K562 (cell line): ENCODE results near the gene UBE3D. TPM values are rescaled to one million over a fixed set of nuclear protein-coding genes. Genes with fewer than 3 reads are reported as not detected.

Source experiments
- ATAC-seq: fragments of 200-7000 bp; cut with Tn5 transposase; 3 replicates; pipeline ENCODE4 v1.9.1; 2020; ENCODE audit warnings: moderate library complexity
- BruUV-seq: library from RNA; stranded (reverse); fragments of 400-500 nt; replicated peaks from 2 replicates; lab custom pipeline; 2021; lab: Mats Ljungman, UMichigan
- CTCF ChIA-PET: fragments of 300-600 bp; formaldehyde crosslinking; extraction: SDS; loops from one replicate; lab custom pipeline; 2021; ENCODE audit warnings: low intra/inter-chr PET ratio; lab: Yijun Ruan, JAX
- POLR2A ChIA-PET: fragments of 300-600, 350-650 bp; sonication (Branson Sonifier 250); formaldehyde crosslinking; extraction: SDS; loops from one replicate; lab custom pipeline; 2021; ENCODE audit warnings: antibody characterized with exemption, inconsistent platforms; lab: Yijun Ruan, JAX
- DNase-seq, 4 experiments: peaks; one replicate each; pipeline versions ENCODE4 v3.0.0 to v3.0.0-alpha.2; 2011 to 2018; ENCODE audit warnings: low spot score in 3 of 4, mixed read lengths in 3 of 4; ENCODE audit errors: extremely low read depth in 1 of 4
- FAIRE-seq: peaks from 2 replicates; lab custom pipeline; 2011; peaks lifted over from hg19 to GRCh38; lab: Jason Lieb, UNC
- H2AFZ ChIP-seq: 2 replicates; pipeline ENCODE4 v1.6.0; 2011; ENCODE audit warnings: low read depth, low read length, control low read depth, inconsistent platforms
- H3K27ac ChIP-seq: fragments of 200-600 bp; 3 replicates; pipeline ENCODE4 v1.8.0; 2011; ENCODE audit warnings: low read depth, mild to moderate bottlenecking, control low read depth, inconsistent platforms, low read length, moderate library complexity, mixed read lengths; ENCODE audit errors: extremely low read depth
- H3K27me3 ChIP-seq, 2 experiments: fragments of 300-600 bp in 1 of 2; 2 replicates in 1 of 2; 3 replicates in 1 of 2; pipeline versions ENCODE4 v1.6.0 to v1.8.0; 2011; ENCODE audit warnings: inconsistent platforms in 2 of 2, low read length in 2 of 2, mild to moderate bottlenecking in 1 of 2, mixed read lengths in 1 of 2, moderate library complexity in 1 of 2; ENCODE audit not compliant: control insufficient read depth in 2 of 2, insufficient read depth in 2 of 2
- H3K36me3 ChIP-seq: fragments of 300-600 bp; 3 replicates; pipeline ENCODE4 v1.8.0; 2011; ENCODE audit warnings: mild to moderate bottlenecking, low read length, inconsistent platforms; ENCODE audit not compliant: control insufficient read depth, insufficient read depth
- H3K4me1 ChIP-seq, 2 experiments: fragments of 200-600 bp in 1 of 2; replicated peaks in 1 of 2; 2 replicates in 1 of 2; 3 replicates in 1 of 2; pipeline versions ENCODE4 v1.5.1 to v1.8.0; 2011; ENCODE audit warnings: inconsistent platforms in 2 of 2, low read length in 2 of 2, mild to moderate bottlenecking in 1 of 2, mixed read lengths in 1 of 2, moderate library complexity in 1 of 2; ENCODE audit not compliant: control insufficient read depth in 2 of 2, insufficient read depth in 2 of 2
- H3K4me2 ChIP-seq: 2 replicates; pipeline ENCODE4 v1.6.1; 2011; ENCODE audit warnings: low read length, control low read depth, inconsistent platforms, mixed read lengths; ENCODE audit not compliant: insufficient read depth
- H3K4me3 ChIP-seq: fragments of 200-600 bp; sonication (generic), shearing (Covaris generic); 2 replicates; pipeline ENCODE4 v1.5.1; 2016; ENCODE audit warnings: control low read depth, inconsistent platforms
- H3K79me2 ChIP-seq: fragments of 200-600 bp; 3 replicates; pipeline ENCODE4 v1.8.0; 2011; ENCODE audit warnings: low read length, inconsistent platforms; ENCODE audit not compliant: control insufficient read depth, insufficient read depth
- H3K9ac ChIP-seq, 2 experiments: 2 replicates each; pipeline versions ENCODE4 v1.6.0 to v1.6.1; 2011; ENCODE audit warnings: low read depth in 2 of 2, low read length in 2 of 2, control low read depth in 1 of 2, inconsistent platforms in 1 of 2, mild to moderate bottlenecking in 1 of 2, mixed read lengths in 1 of 2; ENCODE audit not compliant: insufficient read depth in 1 of 2
- H3K9me1 ChIP-seq: one replicate; pipeline ENCODE4 v1.6.0; 2011; ENCODE audit warnings: inconsistent platforms, mild to moderate bottlenecking, low read length, moderate library complexity; ENCODE audit not compliant: control insufficient read depth, insufficient read depth
- H3K9me3 ChIP-seq: replicated peaks from 2 replicates; pipeline ENCODE4 v1.5.1; 2011; ENCODE audit warnings: low read depth, low read length, inconsistent platforms; ENCODE audit not compliant: control insufficient read depth, insufficient read depth
- H4K20me1 ChIP-seq: replicated peaks from 2 replicates; pipeline ENCODE4 v1.6.1; 2011; ENCODE audit warnings: low read length, inconsistent platforms, mixed read lengths; ENCODE audit not compliant: control insufficient read depth, insufficient read depth
- ETV1 ChIP-seq: fragments of 450-650 bp; conservative IDR thresholded peaks from 2 replicates; pipeline ENCODE4 v1.6.1; 2016; ENCODE audit warnings: missing genetic modification characterization, control low read depth, low read depth, missing compliant biosample characterization
- MAZ ChIP-seq, 2 experiments: fragments of 450-650 bp in 1 of 2; sonication (generic) in 1 of 2; formaldehyde crosslinking; IDR thresholded peaks in 1 of 2; conservative IDR thresholded peaks in 1 of 2; 2 replicates each; pipeline versions ENCODE4 v1.4.0 to v1.5.0; 2020; ENCODE audit warnings: mild to moderate bottlenecking in 1 of 2, missing genetic modification reagents in 1 of 2
- OTX1 ChIP-seq: fragments of 450-650 bp; formaldehyde crosslinking; IDR thresholded peaks from 2 replicates; pipeline ENCODE4 v1.4.0; 2022; ENCODE audit warnings: mild to moderate bottlenecking
- RUNX1 ChIP-seq: sonication (generic); IDR thresholded peaks from 2 replicates; pipeline ENCODE4 v1.6.1; 2016; ENCODE audit warnings: antibody characterized with exemption, low read depth
- SIN3A ChIP-seq, 2 experiments: fragments of 150-350 bp in 1 of 2; IDR thresholded peaks; 2 replicates each; pipeline ENCODE4 v1.6.1; 2011 to 2016; ENCODE audit warnings: borderline replicate concordance in 2 of 2, low read depth in 2 of 2, low read length in 2 of 2, mild to moderate bottlenecking in 2 of 2, moderate library complexity in 2 of 2; ENCODE audit not compliant: control insufficient read depth in 1 of 2
- SPI1 ChIP-seq: IDR thresholded peaks from 2 replicates; pipeline ENCODE4 v1.6.1; 2011; ENCODE audit warnings: low read depth, low read length, control low read depth, borderline replicate concordance
- ZNF57 ChIP-seq: fragments of 450-650 bp; formaldehyde crosslinking; IDR thresholded peaks from 2 replicates; pipeline ENCODE4 v1.4.0; 2020; ENCODE audit warnings: mild to moderate bottlenecking, moderate library complexity
- WGBS: fragments of 100-300 bp; shearing (Covaris generic); methylation state at CpG from one replicate; pipeline ENCODE4 v1.1.6; 2016; ENCODE audit warnings: low coverage, mixed read lengths; ENCODE audit not compliant: insufficient coverage; ENCODE audit errors: missing lambda C conversion rate; 5-methylcytosine and 5-hydroxymethylcytosine counted together
- in situ Hi-C: fragments of 300-500 bp; cut with MboI; formaldehyde crosslinking; loops from 4 replicates; pipeline ENCODE4 v1.15.0; 2018; ENCODE audit warnings: inconsistent platforms, mixed read lengths
- intact Hi-C: fragments of 100-400 bp; cut with micrococcal nuclease; formaldehyde crosslinking; loops from 2 replicates; pipeline ENCODE4 v1.14.2; 2022
- polyA plus RNA-seq, 8 experiments: library from polyadenylated mRNA; depleted of rRNA in 4 of 8; stranded (reverse) in 5 of 8; unstranded in 3 of 8; fragments of >200 nt; fragmentation: Nextera tagmentation in 2 of 8; fragmentation: Illumina TruSeq in 1 of 8; extraction: Ambion mirVana in 2 of 8; extraction: Trizol in 1 of 8; gene quantifications; 2 replicates each; pipeline versions ENCODE4 v1.2.1 to v1.2.3, GENCODE V29; 2011 to 2014; ENCODE audit warnings: inconsistent platforms in 1 of 8, missing spikeins in 1 of 8
- total RNA-seq, 7 experiments: library from RNA; depleted of rRNA in 6 of 7; stranded (reverse); fragments of >200 nt in 6 of 7; fragmentation: Illumina TruSeq in 2 of 7; extraction: Trizol in 2 of 7; gene quantifications; 2 replicates each; pipeline versions ENCODE4 v1.2.1 to v1.2.3, GENCODE V29; 2011 to 2021; ENCODE audit warnings: low replicate concordance in 1 of 7
- TF ChIP-seq, protein P1 (sequence below): fragments of 450-650 bp; IDR thresholded peaks from 2 replicates; pipeline ENCODE4 v1.6.1; 2016; ENCODE audit warnings: mild to moderate bottlenecking
- TF ChIP-seq, protein P2 (sequence below): fragments of 450-650 bp; formaldehyde crosslinking; IDR thresholded peaks from 2 replicates; pipeline ENCODE4 v1.4.0; 2020; ENCODE audit warnings: mild to moderate bottlenecking, mixed read lengths

UBE3D gene
- total and polyA plus RNA-seq, 9 of the 15 experiments (the other 6 are each of a cell fraction or from before 2014, with no cell fraction given) = 9.4 to 17.6 (median 11.9) TPM

GRCh38 chr6:82979657-82980056 lies 86.0 kb downstream of the UBE3D start:
- no peaks in the 10 kb centered on the region for H3K9me1 ChIP-seq
- no peak overlapping the region for H3K4me2 ChIP-seq
- ATAC-seq = peak; percentile 74
- TF ChIP-seq ETV1 (tag) (0 out of 2 replicates have a peak, but pooled peaks have one; percentile 19), SPI1 (peak; percentile 76), MAZ (CRISPR knock-in tag; conservative IDR thresholded peaks at IDR 0.05 in 1 of 2, IDR thresholded peaks at IDR 0.05 in 1 of 2) (no peak), RUNX1 (no peak), SIN3A (IDR thresholded peaks at IDR 0.05; ENCODE audit: borderline replicate concordance in 2 of 2, control insufficient read depth in 1 of 2, low read depth in 2 of 2, low read length in 2 of 2) (no peak), OTX1 (CRISPR knock-in tag) (no peak), ZNF57 (no peak)
- TF ChIP-seq, protein P1, sequence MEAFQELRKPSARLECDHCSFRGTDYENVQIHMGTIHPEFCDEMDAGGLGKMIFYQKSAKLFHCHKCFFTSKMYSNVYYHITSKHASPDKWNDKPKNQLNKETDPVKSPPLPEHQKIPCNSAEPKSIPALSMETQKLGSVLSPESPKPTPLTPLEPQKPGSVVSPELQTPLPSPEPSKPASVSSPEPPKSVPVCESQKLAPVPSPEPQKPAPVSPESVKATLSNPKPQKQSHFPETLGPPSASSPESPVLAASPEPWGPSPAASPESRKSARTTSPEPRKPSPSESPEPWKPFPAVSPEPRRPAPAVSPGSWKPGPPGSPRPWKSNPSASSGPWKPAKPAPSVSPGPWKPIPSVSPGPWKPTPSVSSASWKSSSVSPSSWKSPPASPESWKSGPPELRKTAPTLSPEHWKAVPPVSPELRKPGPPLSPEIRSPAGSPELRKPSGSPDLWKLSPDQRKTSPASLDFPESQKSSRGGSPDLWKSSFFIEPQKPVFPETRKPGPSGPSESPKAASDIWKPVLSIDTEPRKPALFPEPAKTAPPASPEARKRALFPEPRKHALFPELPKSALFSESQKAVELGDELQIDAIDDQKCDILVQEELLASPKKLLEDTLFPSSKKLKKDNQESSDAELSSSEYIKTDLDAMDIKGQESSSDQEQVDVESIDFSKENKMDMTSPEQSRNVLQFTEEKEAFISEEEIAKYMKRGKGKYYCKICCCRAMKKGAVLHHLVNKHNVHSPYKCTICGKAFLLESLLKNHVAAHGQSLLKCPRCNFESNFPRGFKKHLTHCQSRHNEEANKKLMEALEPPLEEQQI = peak; percentile 50; the same call in 1 of the 2 replicates
- TF ChIP-seq, protein P2, sequence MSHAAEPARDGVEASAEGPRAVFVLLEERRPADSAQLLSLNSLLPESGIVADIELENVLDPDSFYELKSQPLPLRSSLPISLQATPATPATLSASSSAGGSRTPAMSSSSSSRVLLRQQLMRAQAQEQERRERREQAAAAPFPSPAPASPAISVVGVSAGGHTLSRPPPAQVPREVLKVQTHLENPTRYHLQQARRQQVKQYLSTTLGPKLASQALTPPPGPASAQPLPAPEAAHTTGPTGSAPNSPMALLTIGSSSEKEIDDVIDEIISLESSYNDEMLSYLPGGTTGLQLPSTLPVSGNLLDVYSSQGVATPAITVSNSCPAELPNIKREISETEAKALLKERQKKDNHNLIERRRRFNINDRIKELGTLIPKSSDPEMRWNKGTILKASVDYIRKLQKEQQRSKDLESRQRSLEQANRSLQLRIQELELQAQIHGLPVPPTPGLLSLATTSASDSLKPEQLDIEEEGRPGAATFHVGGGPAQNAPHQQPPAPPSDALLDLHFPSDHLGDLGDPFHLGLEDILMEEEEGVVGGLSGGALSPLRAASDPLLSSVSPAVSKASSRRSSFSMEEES (CRISPR knock-in tag) = no peak
- no peaks in the 10 kb centered on the region for H3K79me2 ChIP-seq
- 31% methylated on average over 1 of the region's 1 CpG for WGBS
- no peaks in the 10 kb centered on the region for H3K9me3 ChIP-seq
- H3K27ac ChIP-seq = no peak overlapping the region
- H3K36me3 ChIP-seq = no peaks in the 10 kb centered on the region
- no TSS peak for BruUV-seq
- peaks cover 0 to 4% of the 10 kb centered on the region in 2 experiments; a peak in 1 of 5 replicates for H3K4me1 ChIP-seq
- H2AFZ ChIP-seq = 0 out of 2 replicates have a peak overlapping the region, but pooled peaks have one; percentile 15
- ChIA-PET POLR2A (no interaction called here), CTCF (no interaction called here)
- FAIRE-seq = no peak
- no peak for DNase-seq
- in situ Hi-C loops = no loop called here
- no peaks in the 10 kb centered on the region for H3K27me3 ChIP-seq
- no peak overlapping the region for H3K9ac ChIP-seq
- H3K4me3 ChIP-seq = no peak overlapping the region
- H4K20me1 ChIP-seq = no peaks in the 10 kb centered on the region
- intact Hi-C loops = no loop called here
